Tibial nerve (tissue), 4 donors: ENCODE data around the gene PAPPA2.

Source experiments
- CTCF ChIP-seq, 5 experiments: fragments of 200-600 bp in 3 of 5; fragments of 450-650 bp in 2 of 5; sonication (generic) in 3 of 5; IDR thresholded peaks; one replicate each; pipeline ENCODE4 v1.5.1; 2016 to 2019; ENCODE audit warnings: antibody characterized with exemption in 5 of 5, mild to moderate bottlenecking in 3 of 5, moderate library complexity in 2 of 5
- EP300 ChIP-seq, 2 donors: sonication (generic); formaldehyde crosslinking; IDR thresholded peaks; one replicate each; pipeline ENCODE4 v1.6.1; 2017; ENCODE audit warnings: antibody characterized with exemption in 2 of 2, mild to moderate bottlenecking in 1 of 2
- POLR2A ChIP-seq, 2 donors: fragments of 450-650 bp; IDR thresholded peaks; one replicate each; pipeline ENCODE4 v1.6.1; 2017; ENCODE audit warnings: antibody characterized with exemption in 2 of 2, mild to moderate bottlenecking in 2 of 2, moderate library complexity in 2 of 2

GRCh38 chr1:176469450-176470010 is 6.6 kb downstream of the PAPPA2 start:
- no peak for TF ChIP-seq CTCF (IDR thresholded peaks at IDR 0.05)
- TF ChIP-seq EP300 (IDR thresholded peaks at IDR 0.05), result no peak
- TF ChIP-seq POLR2A (IDR thresholded peaks at IDR 0.05), result no peak
